Measurements from ENCODE around the gene ROR1.

DNA sequence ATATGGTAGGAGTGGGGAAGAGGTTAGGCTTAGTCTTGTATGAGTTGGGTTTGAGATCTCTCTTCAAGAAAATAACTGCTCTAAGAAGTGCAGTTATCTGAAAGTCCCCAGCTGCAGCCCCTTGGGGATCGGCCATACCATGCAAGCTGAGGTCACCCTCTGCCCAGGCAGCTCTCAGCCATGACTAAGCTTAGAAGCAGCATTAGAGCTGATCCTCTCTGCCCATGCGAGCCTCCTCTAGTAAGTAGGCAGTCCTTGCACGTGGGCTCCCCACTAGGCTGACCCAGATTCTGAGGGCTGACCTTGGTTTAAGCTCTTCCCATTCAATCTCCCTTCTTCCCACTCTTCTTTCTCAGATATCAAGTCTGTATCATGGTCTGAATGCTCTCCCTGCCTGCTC is 308.6 kb downstream of the ROR1 start:
- TF ChIP-seq, protein P1, sequence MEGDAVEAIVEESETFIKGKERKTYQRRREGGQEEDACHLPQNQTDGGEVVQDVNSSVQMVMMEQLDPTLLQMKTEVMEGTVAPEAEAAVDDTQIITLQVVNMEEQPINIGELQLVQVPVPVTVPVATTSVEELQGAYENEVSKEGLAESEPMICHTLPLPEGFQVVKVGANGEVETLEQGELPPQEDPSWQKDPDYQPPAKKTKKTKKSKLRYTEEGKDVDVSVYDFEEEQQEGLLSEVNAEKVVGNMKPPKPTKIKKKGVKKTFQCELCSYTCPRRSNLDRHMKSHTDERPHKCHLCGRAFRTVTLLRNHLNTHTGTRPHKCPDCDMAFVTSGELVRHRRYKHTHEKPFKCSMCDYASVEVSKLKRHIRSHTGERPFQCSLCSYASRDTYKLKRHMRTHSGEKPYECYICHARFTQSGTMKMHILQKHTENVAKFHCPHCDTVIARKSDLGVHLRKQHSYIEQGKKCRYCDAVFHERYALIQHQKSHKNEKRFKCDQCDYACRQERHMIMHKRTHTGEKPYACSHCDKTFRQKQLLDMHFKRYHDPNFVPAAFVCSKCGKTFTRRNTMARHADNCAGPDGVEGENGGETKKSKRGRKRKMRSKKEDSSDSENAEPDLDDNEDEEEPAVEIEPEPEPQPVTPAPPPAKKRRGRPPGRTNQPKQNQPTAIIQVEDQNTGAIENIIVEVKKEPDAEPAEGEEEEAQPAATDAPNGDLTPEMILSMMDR (IDR thresholded peaks at IDR 0.05), result no peak
- no peak for TF ChIP-seq POLR2A (IDR thresholded peaks at IDR 0.05)

Data from testis (tissue), 2 donors.